RCC 7860 (cell line): Measurements from ENCODE around the gene KIF16B.

ENCODE experiments used
- DNase-seq: peaks from one replicate; pipeline ENCODE4 v3.0.0-alpha.2; 2015; ENCODE audit warnings: low spot score
- FAIRE-seq: peaks from 2 replicates; lab custom pipeline; 2012; peaks lifted over from hg19 to GRCh38; lab: Jason Lieb, UNC

The KIF16B gene

GRCh38 chr20:16314320-16314719 lies 258.9 kb downstream of the KIF16B start:
- DNase-seq (no peak), FAIRE-seq (no peak)

- no peak for FAIRE-seq
- no peak for DNase-seq
Observed at GRCh38 chr20:16313917-16314316, 259.3 kb downstream of the KIF16B start.

GRCh38 chr20:16312998-16313397 lies 260.2 kb downstream of the KIF16B start:
- DNase-seq (no peak), FAIRE-seq (no peak)

GRCh38 chr20:16311756-16312155 lies 261.5 kb downstream of the KIF16B start:
- FAIRE-seq, result no peak
- no peak for DNase-seq

- FAIRE-seq (no peak), DNase-seq (no peak)
Observed at GRCh38 chr20:16308754-16309153, 264.5 kb downstream of the KIF16B start.

GRCh38 chr20:16302818-16303217 lies 270.4 kb downstream of the KIF16B start:
- DNase-seq (no peak), FAIRE-seq (no peak)

GRCh38 chr20:16301986-16302385 lies 271.3 kb downstream of the KIF16B start:
- FAIRE-seq (no peak), DNase-seq (no peak)

GRCh38 chr20:16299897-16300296 lies 273.4 kb downstream of the KIF16B start:
- DNase-seq (no peak), FAIRE-seq (no peak)

GRCh38 chr20:16296931-16297330 lies 276.3 kb downstream of the KIF16B start:
- FAIRE-seq (no peak), DNase-seq (no peak)

- FAIRE-seq (no peak), DNase-seq (no peak)
Observed at GRCh38 chr20:16295534-16295933, 277.7 kb downstream of the KIF16B start.

- DNase-seq (no peak), FAIRE-seq (no peak)
Observed at GRCh38 chr20:16293590-16293989, 279.7 kb downstream of the KIF16B start.

- DNase-seq (no peak), FAIRE-seq (no peak)
Observed at GRCh38 chr20:16292226-16292880, 280.9 kb downstream of the KIF16B start.

- DNase-seq (no peak), FAIRE-seq (no peak)
Observed at GRCh38 chr20:16290358-16290757, 282.9 kb downstream of the KIF16B start.

GRCh38 chr20:16287776-16288175 lies 285.5 kb downstream of the KIF16B start:
- no peak for DNase-seq
- no peak for FAIRE-seq

- no peak for DNase-seq
- no peak for FAIRE-seq
Observed at GRCh38 chr20:16286601-16287000, 286.6 kb downstream of the KIF16B start.

- FAIRE-seq, result no peak
Observed at GRCh38 chr20:16284385-16285100, 288.7 kb downstream of the KIF16B start.

GRCh38 chr20:16283978-16284377 lies 289.3 kb downstream of the KIF16B start:
- no peak for DNase-seq
- FAIRE-seq, result no peak

More at GRCh38 chr20:16284385-16285100, 288.7 kb downstream of the KIF16B start:
- DNase-seq, result no peak

- DNase-seq, result no peak
- FAIRE-seq, result no peak
Observed at GRCh38 chr20:16283307-16283706, 289.9 kb downstream of the KIF16B start.

- no peak for FAIRE-seq
- no peak for DNase-seq
Observed at GRCh38 chr20:16280219-16280618, 293.0 kb downstream of the KIF16B start.

- DNase-seq (no peak), FAIRE-seq (no peak)
Observed at GRCh38 chr20:16279320-16279719, 293.9 kb downstream of the KIF16B start.

GRCh38 chr20:16273812-16274555 lies 299.3 kb downstream of the KIF16B start:
- FAIRE-seq, result peak; percentile 37

More at GRCh38 chr20:16273812-16274555, 299.3 kb downstream of the KIF16B start:
- DNase-seq, result no peak
